Cerebellar nuclear complex (tissue), 1 donor: Measurements from ENCODE around the gene HRK.
"Not testable (repeated sequence)": the region's sequence is repeated elsewhere in the genome, so short reads cannot be mapped to it uniquely, and the experiment has no call there.

Source experiments
- DNase-seq, 2 experiments: peaks; one replicate each; lab custom pipeline; 2025; lab: John Stamatoyannopoulos, UW

HRK gene

GRCh38 chr12:116818948-116819832 is 62.1 kb downstream of the HRK start:
- DNase-seq: peak; percentile 55 to 58

GRCh38 chr12:116818341-116818856 is 62.8 kb downstream of the HRK start:
- no peak for DNase-seq

GRCh38 chr12:116814766-116815165 is 66.5 kb downstream of the HRK start:
- DNase-seq: not testable (repeated sequence)

- DNase-seq: no peak
These were observed 67.8 kb downstream of the HRK start for GRCh38 chr12:116813271-116814041.

GRCh38 chr12:116812238-116812637 is 69.0 kb downstream of the HRK start:
- no peak for DNase-seq

- DNase-seq: no peak
These were observed 72.8 kb downstream of the HRK start for GRCh38 chr12:116808113-116809105.

GRCh38 chr12:116807546-116807945 is 73.7 kb downstream of the HRK start:
- DNase-seq: no peak

GRCh38 chr12:116806845-116807440 is 74.3 kb downstream of the HRK start:
- no peak for DNase-seq
